ENCODE results near the gene ABTB2. TPM values are rescaled to one million over a fixed set of nuclear protein-coding genes. Genes with fewer than 3 reads are reported as not detected.

The ABTB2 gene
- total and polyA plus RNA-seq, 2 donors (not counting 1 experiment from before 2014, with no cell fraction given) = 1.0 to 5.8 TPM

DNA sequence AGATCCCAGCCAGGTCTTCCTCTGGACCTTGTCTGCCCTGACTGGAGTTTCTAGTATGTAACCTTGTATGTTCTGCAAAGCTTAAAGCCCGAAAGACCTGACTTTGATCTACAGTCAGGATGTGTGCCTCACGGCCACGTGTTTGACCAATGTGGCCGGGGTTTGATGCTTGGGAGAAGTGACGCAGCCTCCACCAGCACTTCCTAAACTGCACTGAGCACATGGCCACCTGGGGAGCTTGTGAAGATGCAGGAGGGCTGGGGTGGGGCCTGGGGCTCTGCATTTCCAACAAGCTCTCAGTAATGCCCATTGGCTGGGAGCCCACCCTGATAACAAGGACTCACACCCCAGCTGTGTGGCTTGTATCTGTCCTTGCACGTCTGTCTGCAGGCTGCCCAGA, 199.1 kb downstream of the ABTB2 start:
- H3K9ac ChIP-seq (ENCODE audit: insufficient read depth, low read length) = no peak overlapping the region
- no peak overlapping the region for H3K27ac ChIP-seq (ENCODE audit: insufficient read depth, low read length)
- DNase-seq (ENCODE audit: low read depth in 2 of 2) = no peak
- no peaks in the 10 kb centered on the region for H3K27me3 ChIP-seq (ENCODE audit: control insufficient read depth, insufficient read depth, low read length)
- H3K9me3 ChIP-seq (ENCODE audit: control insufficient read depth, insufficient read depth, low read depth, low read length) = no peaks in the 10 kb centered on the region
- TF ChIP-seq, protein P1, sequence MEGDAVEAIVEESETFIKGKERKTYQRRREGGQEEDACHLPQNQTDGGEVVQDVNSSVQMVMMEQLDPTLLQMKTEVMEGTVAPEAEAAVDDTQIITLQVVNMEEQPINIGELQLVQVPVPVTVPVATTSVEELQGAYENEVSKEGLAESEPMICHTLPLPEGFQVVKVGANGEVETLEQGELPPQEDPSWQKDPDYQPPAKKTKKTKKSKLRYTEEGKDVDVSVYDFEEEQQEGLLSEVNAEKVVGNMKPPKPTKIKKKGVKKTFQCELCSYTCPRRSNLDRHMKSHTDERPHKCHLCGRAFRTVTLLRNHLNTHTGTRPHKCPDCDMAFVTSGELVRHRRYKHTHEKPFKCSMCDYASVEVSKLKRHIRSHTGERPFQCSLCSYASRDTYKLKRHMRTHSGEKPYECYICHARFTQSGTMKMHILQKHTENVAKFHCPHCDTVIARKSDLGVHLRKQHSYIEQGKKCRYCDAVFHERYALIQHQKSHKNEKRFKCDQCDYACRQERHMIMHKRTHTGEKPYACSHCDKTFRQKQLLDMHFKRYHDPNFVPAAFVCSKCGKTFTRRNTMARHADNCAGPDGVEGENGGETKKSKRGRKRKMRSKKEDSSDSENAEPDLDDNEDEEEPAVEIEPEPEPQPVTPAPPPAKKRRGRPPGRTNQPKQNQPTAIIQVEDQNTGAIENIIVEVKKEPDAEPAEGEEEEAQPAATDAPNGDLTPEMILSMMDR (conservative IDR thresholded peaks at IDR 0.05 in 1 of 2, IDR thresholded peaks at IDR 0.05 in 1 of 2; ENCODE audit: low read depth in 1 of 2, low read length in 2 of 2) = no peak
- no peak for TF ChIP-seq EZH2 (IDR thresholded peaks at IDR 0.05; ENCODE audit: low read length, missing control alignments)
- H4K20me1 ChIP-seq (ENCODE audit: control insufficient read depth, extremely low read depth, insufficient read depth, low read length) = no peaks in the 10 kb centered on the region
- H2AFZ ChIP-seq (ENCODE audit: low read length) = no peak overlapping the region
- no peak overlapping the region for H3K4me2 ChIP-seq (ENCODE audit: extremely low read depth, insufficient read depth, low read length)
- H3K4me1 ChIP-seq (ENCODE audit: control insufficient read depth, extremely low read depth, insufficient read depth, low read length) = no peaks in the 10 kb centered on the region
- no peak overlapping the region for H3K4me3 ChIP-seq (replicated peaks in 1 of 4; ENCODE audit: control extremely low read depth in 1 of 4, insufficient read depth in 1 of 4, low read depth in 3 of 4, low read length in 4 of 4)
- H3K36me3 ChIP-seq (ENCODE audit: control insufficient read depth, insufficient read depth, low read length) = peaks cover 8% of the 10 kb centered on the region
- H3K79me2 ChIP-seq (ENCODE audit: control insufficient read depth, insufficient read depth, low read length) = no peaks in the 10 kb centered on the region

DNA sequence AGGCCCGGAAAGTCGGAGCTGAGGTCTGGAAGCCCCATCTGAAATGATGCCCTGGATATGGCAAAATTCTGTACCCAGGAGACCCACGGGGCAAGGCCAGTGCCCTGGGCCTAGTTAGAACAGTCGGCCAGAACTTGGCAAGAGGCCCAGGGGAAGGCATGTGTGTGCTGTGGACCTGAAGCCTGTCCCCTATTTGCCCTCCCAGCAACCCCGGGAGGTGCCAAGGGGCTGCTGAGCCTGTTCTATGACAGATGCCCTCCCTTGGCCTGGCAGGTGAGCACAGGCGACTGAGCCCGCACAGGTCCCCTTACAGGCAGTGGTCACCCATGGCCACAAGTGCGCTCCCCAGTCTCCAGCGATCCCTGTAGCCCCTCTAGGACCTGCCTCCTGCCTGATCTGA, 200.6 kb downstream of the ABTB2 start:
- Histone ChIP-seq H3K36me3 (ENCODE audit: control insufficient read depth, insufficient read depth, low read length) (peaks cover 8% of the 10 kb centered on the region), H3K4me1 (ENCODE audit: control insufficient read depth, extremely low read depth, insufficient read depth, low read length) (no peaks in the 10 kb centered on the region), H2AFZ (ENCODE audit: low read length) (no peak overlapping the region), H4K20me1 (ENCODE audit: control insufficient read depth, extremely low read depth, insufficient read depth, low read length) (no peaks in the 10 kb centered on the region), H3K4me2 (ENCODE audit: extremely low read depth, insufficient read depth, low read length) (no peak overlapping the region), H3K27ac (ENCODE audit: insufficient read depth, low read length) (no peak overlapping the region), H3K27me3 (ENCODE audit: control insufficient read depth, insufficient read depth, low read length) (no peaks in the 10 kb centered on the region), H3K9me3 (ENCODE audit: control insufficient read depth, insufficient read depth, low read depth, low read length) (no peaks in the 10 kb centered on the region), H3K79me2 (ENCODE audit: control insufficient read depth, insufficient read depth, low read length) (no peaks in the 10 kb centered on the region), H3K4me3 (replicated peaks in 1 of 4; ENCODE audit: control extremely low read depth in 1 of 4, insufficient read depth in 1 of 4, low read depth in 3 of 4, low read length in 4 of 4) (no peak overlapping the region), H3K9ac (ENCODE audit: insufficient read depth, low read length) (no peak overlapping the region)
- no peak for DNase-seq (ENCODE audit: low read depth in 2 of 2)
- TF ChIP-seq, protein P1 (conservative IDR thresholded peaks at IDR 0.05 in 1 of 2, IDR thresholded peaks at IDR 0.05 in 1 of 2; ENCODE audit: low read depth in 1 of 2, low read length in 2 of 2) = no peak
- TF ChIP-seq EZH2 (IDR thresholded peaks at IDR 0.05; ENCODE audit: low read length, missing control alignments) = no peak

DNA sequence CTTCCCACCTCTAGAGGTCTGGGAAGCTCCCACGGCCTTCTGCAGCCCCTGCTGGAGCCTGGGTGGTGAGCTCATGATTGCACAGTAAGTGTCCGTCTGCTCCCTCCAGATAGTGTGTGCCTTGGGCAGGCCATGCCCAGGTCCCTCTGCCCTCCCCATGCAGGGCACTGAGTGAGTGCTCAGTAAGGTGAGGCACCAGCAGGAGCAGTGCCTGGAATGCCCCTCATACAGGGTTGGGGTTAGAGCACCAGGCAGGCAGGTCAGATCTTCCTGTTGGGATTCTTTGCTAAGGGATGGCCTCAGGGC, 202.1 kb downstream of the ABTB2 start:
- no peak for DNase-seq (ENCODE audit: low read depth in 2 of 2)

More for the DNA sequence above, 202.1 kb downstream of the ABTB2 start:
- Histone ChIP-seq H2AFZ (ENCODE audit: low read length) (no peak overlapping the region), H3K4me3 (replicated peaks in 1 of 4; ENCODE audit: control extremely low read depth in 1 of 4, insufficient read depth in 1 of 4, low read depth in 3 of 4, low read length in 4 of 4) (no peak overlapping the region), H3K4me2 (ENCODE audit: extremely low read depth, insufficient read depth, low read length) (no peak overlapping the region), H3K79me2 (ENCODE audit: control insufficient read depth, insufficient read depth, low read length) (no peaks in the 10 kb centered on the region), H3K9me3 (ENCODE audit: control insufficient read depth, insufficient read depth, low read depth, low read length) (no peaks in the 10 kb centered on the region), H3K27ac (ENCODE audit: insufficient read depth, low read length) (no peak overlapping the region), H4K20me1 (ENCODE audit: control insufficient read depth, extremely low read depth, insufficient read depth, low read length) (no peaks in the 10 kb centered on the region), H3K4me1 (ENCODE audit: control insufficient read depth, extremely low read depth, insufficient read depth, low read length) (peaks cover 1% of the 10 kb centered on the region), H3K27me3 (ENCODE audit: control insufficient read depth, insufficient read depth, low read length) (no peaks in the 10 kb centered on the region), H3K9ac (ENCODE audit: insufficient read depth, low read length) (no peak overlapping the region), H3K36me3 (ENCODE audit: control insufficient read depth, insufficient read depth, low read length) (peaks cover 6% of the 10 kb centered on the region)
- TF ChIP-seq, protein P1 (conservative IDR thresholded peaks at IDR 0.05 in 1 of 2, IDR thresholded peaks at IDR 0.05 in 1 of 2; ENCODE audit: low read depth in 1 of 2, low read length in 2 of 2) = no peak
- no peak for TF ChIP-seq EZH2 (IDR thresholded peaks at IDR 0.05; ENCODE audit: low read length, missing control alignments)
